B cell (primary cell): ENCODE results near the gene RRP1. TPM values are rescaled to one million over a fixed set of nuclear protein-coding genes. Genes with fewer than 3 reads are reported as not detected.

Source experiments
- ATAC-seq: fragments of 200-7000 bp; cut with Tn5 transposase; one replicate; pipeline ENCODE4 v1.10.0; 2021; ENCODE audit warnings: low read depth, mild to moderate bottlenecking, moderate number of reproducible peaks, moderate library complexity
- CTCF ChIA-PET: fragments of 350-600 bp; sonication (Branson Sonifier 250); formaldehyde crosslinking; loops from one replicate; lab custom pipeline; 2021; ENCODE audit warnings: antibody characterized with exemption, inconsistent platforms; lab: Charles Lee
- POLR2A ChIA-PET: fragments of 350-600 bp; sonication (Branson Sonifier 250); formaldehyde crosslinking; loops from one replicate; lab custom pipeline; 2021; ENCODE audit warnings: antibody characterized with exemption; lab: Charles Lee
- DNase-seq: peaks from one replicate; pipeline ENCODE4 v3.0.0; 2013
- H2AFZ ChIP-seq: 2 replicates; pipeline ENCODE4 v1.6.1; 2012; ENCODE audit warnings: mild to moderate bottlenecking, low read depth, low read length; ENCODE audit not compliant: insufficient read depth, poor library complexity, severe bottlenecking
- H3K27ac ChIP-seq, 2 donors: 1 replicate in 1 of 2; 2 replicates in 1 of 2; pipeline ENCODE4 v1.5.1; 2012 to 2013; ENCODE audit warnings: low read length in 2 of 2, mild to moderate bottlenecking in 2 of 2, moderate library complexity in 1 of 2
- H3K27me3 ChIP-seq, 4 experiments: fragments of 200-600 bp in 1 of 4; sonication (generic) in 1 of 4; replicated peaks in 1 of 4; 1 replicate in 2 of 4; 2 replicates in 2 of 4; pipeline versions ENCODE4 v1.6.1 to v1.7.0; 2013 to 2016; ENCODE audit warnings: low read length in 3 of 4, mild to moderate bottlenecking in 2 of 4, mixed read lengths in 1 of 4, moderate library complexity in 1 of 4; ENCODE audit not compliant: insufficient read depth in 4 of 4, control insufficient read depth in 3 of 4; ENCODE audit errors: control extremely low read depth in 1 of 4
- H3K36me3 ChIP-seq, 2 experiments: replicated peaks in 1 of 2; 1 replicate in 1 of 2; 2 replicates in 1 of 2; pipeline versions ENCODE4 v1.6.1 to v1.7.1; 2013; ENCODE audit warnings: low read length in 1 of 2; ENCODE audit not compliant: insufficient read depth in 2 of 2, control insufficient read depth in 1 of 2; ENCODE audit errors: control extremely low read depth in 1 of 2, extremely low read depth in 1 of 2
- H3K4me1 ChIP-seq, 2 donors: fragments of 200-600 bp in 1 of 2; sonication (generic) in 1 of 2; 1 replicate in 1 of 2; 2 replicates in 1 of 2; pipeline versions ENCODE4 v1.5.1 to v1.6.1; 2013 to 2017; ENCODE audit warnings: low read length in 2 of 2; ENCODE audit not compliant: control insufficient read depth in 2 of 2, insufficient read depth in 2 of 2
- H3K4me2 ChIP-seq: replicated peaks from 2 replicates; pipeline ENCODE3; 2012; ENCODE audit warnings: mild to moderate bottlenecking, low read depth, low read length; ENCODE audit not compliant: poor library complexity, severe bottlenecking
- H3K4me3 ChIP-seq, 5 experiments: fragments of 200-600 bp in 1 of 5; sonication (generic) in 1 of 5; 1 replicate in 3 of 5; 2 replicates in 2 of 5; pipeline versions ENCODE4 v1.5.1 to v1.7.0; 2011 to 2016; ENCODE audit warnings: low read length in 4 of 5, mild to moderate bottlenecking in 4 of 5, low read depth in 2 of 5, control low read depth in 1 of 5, moderate library complexity in 1 of 5; ENCODE audit not compliant: insufficient read depth in 1 of 5; ENCODE audit errors: control extremely low read depth in 1 of 5, extremely low read depth in 1 of 5
- H3K79me2 ChIP-seq: fragments of 200-600 bp; sonication (generic); one replicate; pipeline ENCODE4 v1.6.0; 2016; ENCODE audit warnings: low read length; ENCODE audit not compliant: control insufficient read depth, insufficient read depth
- H3K9ac ChIP-seq: fragments of 200-600 bp; sonication (generic); 2 replicates; pipeline ENCODE4 v1.6.1; 2017; ENCODE audit warnings: mild to moderate bottlenecking, low read length, moderate library complexity
- H3K9me3 ChIP-seq, 3 donors: one replicate each; pipeline versions ENCODE4 v1.6.1 to v1.7.1; 2013; ENCODE audit warnings: low read length in 2 of 3; ENCODE audit not compliant: control insufficient read depth in 2 of 3, insufficient read depth in 1 of 3; ENCODE audit errors: control extremely low read depth in 1 of 3
- H4K20me1 ChIP-seq: 2 replicates; pipeline ENCODE4 v1.6.0; 2012; ENCODE audit warnings: mild to moderate bottlenecking, low read length; ENCODE audit not compliant: insufficient read depth, control insufficient read depth, poor library complexity, severe bottlenecking
- H3K27ac Mint-ChIP-seq: one replicate; pipeline ENCODE4 v1.8.0; 2021; ENCODE audit warnings: mixed read lengths
- H3K27me3 Mint-ChIP-seq: one replicate; pipeline ENCODE4 v1.8.0; 2021; ENCODE audit warnings: mixed read lengths
- H3K4me1 Mint-ChIP-seq: one replicate; pipeline ENCODE4 v1.8.0; 2021; ENCODE audit warnings: mixed read lengths
- H3K4me3 Mint-ChIP-seq: one replicate; pipeline ENCODE4 v1.8.0; 2021; ENCODE audit warnings: mixed read lengths
- H3K9me3 Mint-ChIP-seq: one replicate; pipeline ENCODE4 v1.8.0; 2022; ENCODE audit warnings: mixed read lengths; ENCODE audit not compliant: insufficient read depth
- CTCF ChIP-seq: fragments of 200-600 bp; IDR thresholded peaks from one replicate; pipeline ENCODE4 v1.8.0; 2022; ENCODE audit warnings: antibody characterized with exemption, mild to moderate bottlenecking
- EZH2 ChIP-seq: IDR thresholded peaks from 2 replicates; pipeline ENCODE4 v1.6.1; 2012; ENCODE audit warnings: borderline replicate concordance, low read depth, mild to moderate bottlenecking, moderate library complexity, low read length; ENCODE audit not compliant: insufficient read depth, poor library complexity, severe bottlenecking
- WGBS: methylation state at CpG from one replicate; pipeline ENCODE4 v1.1.5; 2013; ENCODE audit warnings: missing lambda C conversion rate; ENCODE audit not compliant: insufficient coverage; 5-methylcytosine and 5-hydroxymethylcytosine counted together
- intact Hi-C: fragments of 100-400 bp; cut with micrococcal nuclease; formaldehyde crosslinking; loops from one replicate; pipeline ENCODE4 v1.10.0; 2022
- polyA plus RNA-seq: library from polyadenylated mRNA; depleted of rRNA; stranded (reverse); fragments of >200 nt; gene quantifications from 2 replicates; pipeline ENCODE4 v1.2.3, GENCODE V29; 2012
- total RNA-seq, 2 donors: library from RNA; stranded (reverse); fragments of 120-200 nt in 1 of 2; gene quantifications; 1 replicate in 1 of 2; 2 replicates in 1 of 2; pipeline versions ENCODE4 v1.2.3 to v1.2.4, GENCODE V29; 2013 to 2022

The RRP1 gene
- total and polyA plus RNA-seq, 2 donors (not counting 1 experiment from before 2014, with no cell fraction given) = 9.6 to 27.8 TPM

GRCh38 chr21:43817157-43818086, 28.0 kb downstream of the RRP1 start:
- CTCF ChIA-PET = interaction anchor here (1.1 kb wide), 1 partner anchor 20 kb away, joined by 3 read pairs; no protein-coding TSS in a partner anchor
- POLR2A ChIA-PET = no interaction called here

More at GRCh38 chr21:43817157-43818086, 28.0 kb downstream of the RRP1 start:
- TF ChIP-seq EZH2 = no peak
- no peak for TF ChIP-seq CTCF
- Histone ChIP-seq H4K20me1 (no peaks in the 10 kb centered on the region), H3K27me3 (peaks cover 0 to 3% (median 0%) of the 10 kb centered on the region in 4 experiments), H3K4me1 (peaks cover 0 to 2% of the 10 kb centered on the region in 2 donors), H3K9me3 (peaks cover 0 to 22% (median 9%) of the 10 kb centered on the region in 3 donors), H3K9ac (no peak overlapping the region), H3K79me2 (no peaks in the 10 kb centered on the region), H3K4me2 (no peak overlapping the region), H3K36me3 (no peaks in the 10 kb centered on the region), H2AFZ (no peak overlapping the region), H3K27ac (no peak overlapping the region), H3K4me3 (no peak overlapping the region)
- intact Hi-C loops = loop anchor here (10.0 kb wide), 1 partner anchor 667 kb away; no protein-coding TSS in a partner anchor
- WGBS = 84% methylated on average over 26 of the region's 29 CpGs
- Mint-ChIP-seq H3K27ac (no peak overlapping the region), H3K4me1 (peaks cover 7% of the 10 kb centered on the region), H3K4me3 (no peak overlapping the region), H3K27me3 (peaks cover 6% of the 10 kb centered on the region), H3K9me3 (peaks cover 3% of the 10 kb centered on the region)
- ATAC-seq (no peak), DNase-seq (no peak)
